GM18870 (cell line): Measurements from ENCODE around the gene MLC1.

ENCODE experiments used
- ATAC-seq: cut with Tn5 transposase; IDR thresholded peaks from one replicate; pipeline ENCODE4 v1.9.1; 2021; ENCODE audit warnings: moderate library complexity; ENCODE audit not compliant: unreplicated experiment

Gene MLC1

GRCh38 chr22:50039669-50040443 lies 45.4 kb downstream of the MLC1 start:
- ATAC-seq = no peak

DNA sequence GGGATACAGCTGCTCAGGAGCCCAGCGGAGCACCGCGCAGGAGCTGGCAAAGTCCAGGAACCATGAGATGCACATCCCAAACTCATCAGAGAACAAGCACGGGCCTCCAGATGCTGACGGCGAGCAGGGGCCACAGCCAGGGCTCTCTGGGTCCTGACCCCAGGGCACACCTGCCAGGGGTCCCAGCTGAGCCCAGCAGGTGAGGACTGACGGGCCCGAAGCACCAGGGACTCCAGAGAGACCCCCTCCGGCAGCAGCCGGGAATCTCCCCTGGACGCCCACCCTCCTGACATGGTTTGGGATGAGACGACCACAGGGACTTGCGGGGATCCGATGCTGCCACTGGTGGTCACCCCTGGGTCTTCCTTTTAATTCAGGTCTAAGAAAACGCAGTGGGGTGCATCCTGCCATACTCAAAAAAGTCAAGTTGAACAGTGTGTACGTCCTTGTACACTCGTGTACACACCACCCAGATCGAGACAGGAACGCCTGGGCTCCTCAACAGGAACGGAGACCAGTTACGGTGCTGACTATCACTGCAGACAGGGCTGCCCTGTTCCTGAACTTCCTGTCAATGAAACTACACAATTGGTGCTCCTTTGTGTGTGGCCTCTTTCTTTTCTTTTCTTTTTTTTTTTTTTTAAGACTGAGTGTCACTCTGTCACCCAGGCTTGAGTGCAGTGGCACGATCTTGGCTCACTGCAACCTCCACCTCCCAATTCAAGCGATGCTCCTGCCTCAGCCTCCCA lies 49.1 kb downstream of the MLC1 start:
- no peak for ATAC-seq

DNA sequence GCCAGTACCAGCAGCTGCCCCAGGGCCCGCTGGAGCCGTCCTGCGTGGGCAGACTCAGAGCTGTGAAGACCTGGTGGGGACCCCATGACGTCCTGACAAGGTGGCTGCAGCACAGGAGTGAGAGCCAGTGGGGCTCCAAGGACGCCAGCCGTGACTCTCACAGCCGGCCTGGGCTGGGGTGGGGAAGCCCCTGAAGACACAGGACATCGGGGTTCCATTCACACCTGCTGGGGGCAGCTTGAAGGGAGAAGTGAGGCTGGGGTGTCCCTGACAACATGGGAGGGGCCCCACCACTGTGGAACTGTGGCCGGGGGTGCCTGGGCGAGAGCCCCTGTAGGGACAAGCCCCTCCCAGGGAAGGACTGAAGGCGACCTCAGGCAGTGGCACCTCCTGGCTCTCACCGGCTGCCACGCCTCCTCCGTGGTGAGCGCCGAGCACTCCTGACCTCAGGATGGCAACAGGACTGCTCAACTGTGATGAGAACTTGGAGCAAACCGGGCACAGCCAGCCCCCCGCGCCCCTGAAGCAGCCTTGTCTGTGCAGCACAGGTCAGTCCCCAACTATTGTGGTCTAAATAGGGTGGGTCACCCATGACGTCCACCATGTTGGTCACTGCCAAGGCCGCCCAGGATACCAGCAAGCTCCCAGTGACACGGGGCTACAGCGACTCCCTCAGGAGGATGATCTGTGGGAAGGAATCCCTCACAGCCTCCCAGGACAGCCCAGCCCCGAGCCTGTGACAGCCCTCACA lies 49.9 kb downstream of the MLC1 start:
- ATAC-seq = no peak

DNA sequence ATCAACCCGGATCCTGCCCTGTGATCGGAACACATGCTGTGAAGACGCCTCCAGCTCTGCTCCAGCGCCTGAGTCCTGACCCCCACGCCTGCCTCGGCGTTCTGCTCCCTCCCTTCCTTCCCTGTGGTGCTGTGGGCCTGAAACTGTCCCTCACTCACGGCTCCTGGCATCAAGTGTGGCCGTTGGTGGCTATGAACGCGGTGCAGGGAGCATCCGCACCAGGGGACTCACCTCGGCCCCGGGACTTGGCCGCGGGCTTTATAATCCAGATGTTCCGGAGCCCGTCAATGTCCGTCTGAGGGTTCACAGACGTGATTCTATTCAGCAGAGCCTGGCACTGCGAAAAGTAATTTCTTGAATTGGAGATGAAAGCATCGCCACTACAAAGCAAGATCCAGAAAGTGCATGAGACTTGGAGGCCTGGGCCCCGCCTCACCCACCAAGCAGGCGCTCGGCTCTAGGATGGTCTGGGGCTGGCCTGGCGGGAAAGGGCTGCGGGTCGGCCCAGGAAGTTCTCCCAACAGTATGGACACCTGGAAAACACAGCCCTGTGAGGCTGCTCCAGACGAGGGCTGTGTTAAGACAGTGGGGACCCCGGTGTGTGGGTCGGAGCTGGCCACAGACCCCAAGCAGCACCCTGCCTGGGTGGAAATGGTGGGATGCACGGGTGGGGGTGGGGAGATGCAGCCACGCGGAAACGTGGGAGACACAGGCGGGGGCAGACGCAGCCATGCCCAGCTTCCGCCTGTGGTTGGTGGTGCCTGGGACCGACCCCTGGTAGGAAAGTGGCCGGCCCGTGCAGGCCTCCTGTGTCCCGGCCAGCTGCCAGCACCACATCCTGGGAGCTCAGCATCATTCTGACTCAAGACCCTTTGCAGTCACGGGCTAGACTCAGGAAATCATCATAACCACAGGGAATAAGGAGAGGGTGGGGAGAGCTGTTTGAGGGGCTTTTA lies 50.8 kb downstream of the MLC1 start:
- ATAC-seq = no peak

GRCh38 chr22:50032941-50033601 lies 52.2 kb downstream of the MLC1 start:
- ATAC-seq = no peak

DNA sequence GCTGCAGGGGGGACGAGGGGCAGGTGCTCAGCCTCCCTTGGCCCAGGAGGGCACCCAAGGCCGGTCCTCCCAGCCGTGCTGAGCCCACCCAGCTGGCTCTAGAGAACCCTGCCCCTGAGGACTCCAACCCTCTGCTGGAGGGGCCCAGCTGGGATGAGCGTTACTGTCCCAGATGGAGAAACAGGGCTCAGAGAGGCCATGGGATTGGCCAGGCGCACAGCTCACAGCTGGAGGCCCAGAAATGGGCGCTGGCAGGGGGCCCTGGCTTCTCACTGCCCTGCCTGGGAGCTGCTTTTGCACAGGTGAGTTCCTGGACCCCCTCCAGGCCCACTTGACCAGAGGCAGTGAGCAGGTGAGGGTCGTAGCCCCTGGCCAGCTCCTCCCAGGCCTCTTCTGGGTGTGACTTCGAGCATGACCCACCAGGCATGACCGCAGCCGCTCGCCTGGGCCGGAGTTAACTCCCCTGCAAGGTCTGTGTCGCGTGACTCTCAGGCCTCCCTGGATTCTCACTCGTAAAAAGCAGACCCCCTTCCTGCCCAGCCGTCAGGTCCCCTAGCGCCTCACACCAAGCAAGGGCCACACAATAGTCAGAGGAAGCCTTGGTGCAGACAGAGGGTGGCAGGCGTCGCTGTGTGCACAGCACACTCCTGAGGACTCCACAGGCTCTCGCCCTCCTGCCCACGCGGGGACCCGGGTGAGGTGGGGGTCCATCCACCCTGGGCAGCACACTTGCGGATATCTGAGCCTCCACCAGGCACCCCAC lies 52.9 kb downstream of the MLC1 start:
- ATAC-seq = no peak

DNA sequence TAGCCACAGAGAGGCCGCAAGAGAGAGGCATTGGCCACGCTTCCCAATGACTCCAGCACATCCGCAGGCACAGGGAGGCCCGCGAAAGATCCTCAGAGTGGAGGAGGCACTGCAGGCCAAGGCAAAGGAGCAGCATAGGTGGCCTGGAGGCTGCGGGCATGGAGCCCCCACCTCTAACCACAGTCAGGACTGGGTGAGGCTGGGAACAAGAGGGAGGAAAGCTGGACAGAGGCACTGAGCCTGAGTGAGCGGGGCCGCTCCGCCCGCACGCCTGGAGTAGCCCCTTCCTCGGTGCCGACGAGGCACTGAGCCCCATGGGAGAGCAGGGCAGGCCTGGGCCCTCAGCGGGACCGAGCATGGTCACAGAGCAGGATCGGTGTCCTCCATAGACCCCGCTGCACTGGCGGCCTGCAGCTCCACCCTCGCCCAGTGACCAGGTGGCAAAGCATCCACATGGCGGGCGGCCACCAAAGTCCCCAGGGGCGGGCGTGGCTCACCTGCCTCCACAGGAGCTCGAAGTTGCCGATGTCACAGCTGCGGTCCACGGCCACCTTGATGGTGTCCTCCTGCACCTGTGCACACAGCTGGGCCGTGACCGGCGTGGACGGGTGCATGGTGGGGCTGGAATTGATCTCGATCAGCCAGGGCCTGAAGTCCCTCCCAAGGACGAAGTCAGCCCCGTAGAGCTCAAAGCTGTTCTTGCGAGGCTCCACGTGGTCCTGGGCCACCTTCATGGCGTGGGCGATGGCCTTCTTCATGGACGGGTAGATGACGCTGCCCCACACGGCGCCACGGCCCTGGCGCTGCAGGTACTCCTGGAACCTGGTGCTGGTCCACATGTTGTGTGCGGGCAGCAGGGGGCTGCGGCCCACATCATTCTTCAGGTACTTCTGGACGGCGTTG lies 53.8 kb downstream of the MLC1 start:
- no peak for ATAC-seq

GRCh38 chr22:50030297-50031188 lies 54.7 kb downstream of the MLC1 start:
- no peak for ATAC-seq

DNA sequence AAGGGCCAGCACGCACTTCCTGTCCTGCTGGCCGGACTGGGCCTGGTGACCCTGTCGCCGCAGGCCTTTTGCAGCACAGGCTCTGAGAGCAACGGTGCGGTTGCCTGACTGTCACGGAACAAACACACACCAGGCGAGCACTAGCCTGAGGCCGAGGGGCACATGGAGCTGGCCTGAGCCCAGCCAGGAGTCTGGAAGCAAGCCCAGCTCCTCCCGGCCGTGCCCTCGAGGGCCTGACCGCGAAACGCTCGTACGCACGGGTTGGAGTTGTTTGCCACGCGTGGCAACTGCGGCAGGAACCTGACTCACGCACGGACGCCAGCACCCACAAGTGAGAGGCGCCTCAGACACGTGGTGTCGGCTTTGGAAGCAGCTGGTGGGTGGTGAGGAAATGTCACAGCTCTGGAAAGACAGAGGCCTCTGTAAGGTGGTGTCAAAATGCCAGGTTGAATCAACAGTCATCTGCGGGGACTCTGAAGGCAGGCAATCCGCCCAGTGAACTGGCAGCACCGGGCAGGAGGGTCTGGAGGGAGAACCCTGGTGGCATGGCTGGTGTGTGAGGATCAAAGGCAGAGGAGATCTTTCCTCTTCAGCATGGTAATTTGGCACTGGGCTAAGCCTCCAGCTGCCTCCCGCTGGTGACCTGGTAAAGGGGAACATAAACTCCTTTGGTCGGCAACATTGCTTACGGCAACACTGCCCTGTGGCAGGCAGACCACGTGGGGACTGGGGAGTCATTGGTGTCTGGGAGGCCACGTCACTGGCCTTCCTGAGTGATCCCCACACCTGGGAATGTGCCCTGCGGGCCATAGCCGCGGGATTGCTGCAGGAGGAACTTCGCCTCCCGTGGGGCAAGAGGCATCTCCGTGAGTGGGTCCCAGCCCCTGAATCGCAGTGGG lies 57.3 kb downstream of the MLC1 start:
- no peak for ATAC-seq

- ATAC-seq = no peak
Observed at GRCh38 chr22:50025993-50026392, 59.2 kb downstream of the MLC1 start.

- no peak for ATAC-seq
Observed at GRCh38 chr22:50022171-50022819, 62.9 kb downstream of the MLC1 start.

DNA sequence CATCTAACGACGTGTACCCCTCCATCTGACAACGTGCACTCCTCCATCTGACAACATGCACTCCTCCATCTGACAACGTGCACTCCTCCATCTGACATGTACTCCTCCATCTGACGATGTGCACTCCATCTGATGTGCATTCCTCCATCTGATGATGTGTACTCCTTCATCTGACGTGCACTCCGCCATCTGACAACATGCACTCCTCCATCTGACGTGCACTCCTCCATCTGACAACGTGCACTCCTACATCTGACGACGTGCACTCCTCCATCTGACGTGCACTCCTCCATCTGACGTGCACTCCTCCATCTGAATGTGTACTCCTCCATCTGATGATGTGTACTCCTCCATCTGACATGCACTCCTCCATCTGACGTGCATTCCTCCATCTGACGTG lies 64.6 kb downstream of the MLC1 start:
- ATAC-seq = no peak

- ATAC-seq = no peak
Observed at GRCh38 chr22:50019316-50019715, 65.9 kb downstream of the MLC1 start.

GRCh38 chr22:50018608-50019285 lies 66.5 kb downstream of the MLC1 start:
- no peak for ATAC-seq

GRCh38 chr22:50017701-50018224 lies 67.5 kb downstream of the MLC1 start:
- ATAC-seq = no peak
